ENCODE data around the gene HSPA4. TPM values are rescaled to one million over a fixed set of nuclear protein-coding genes. Genes with fewer than 3 reads are reported as not detected.
A peak's percentile ranks its signal among the peaks of the same experiment; 100 is the strongest.
"Not testable (repeated sequence)": the region's sequence is repeated elsewhere in the genome, so short reads cannot be mapped to it uniquely, and the experiment has no call there.

HSPA4 gene
- total RNA-seq, 4 donors from 2014 or later, result 48.1 to 84.0 (median 72.3) TPM

GRCh38 chr5:133041910-133042309 lies 9.9 kb upstream of the HSPA4 start:
- Histone ChIP-seq H3K9me3 (no peaks in the 10 kb centered on the region), H3K36me3 (no peaks in the 10 kb centered on the region), H3K27me3 (no peaks in the 10 kb centered on the region), H3K4me3 (no peak overlapping the region), H3K27ac (no peak overlapping the region), H3K4me1 (no peaks in the 10 kb centered on the region)
- WGBS, 2 donors (ENCODE audit: low coverage in 1 of 2), result 80 to 100% methylated on average over 1 of the region's 1 CpG
- ATAC-seq, result no peak
- TF ChIP-seq EP300 (IDR thresholded peaks at IDR 0.05), result no peak
- TF ChIP-seq CTCF (IDR thresholded peaks at IDR 0.05), result no peak
- TF ChIP-seq POLR2AphosphoS5 (IDR thresholded peaks at IDR 0.05), result no peak
- no peak for TF ChIP-seq POLR2A (IDR thresholded peaks at IDR 0.05)

- H3K36me3 ChIP-seq, ATAC-seq, H3K4me3 ChIP-seq, H3K27me3 ChIP-seq, H3K9me3 ChIP-seq, H3K27ac ChIP-seq: not testable (repeated sequence)
- WGBS, 2 donors (ENCODE audit: low coverage in 1 of 2), result 70 to 87% methylated on average over 2 to 7 of the region's 8 CpGs
- H3K4me1 ChIP-seq, result peaks cover 3 to 26% (median 11%) of the 10 kb centered on the region in 3 donors
These were observed 5.3 kb upstream of the HSPA4 start for GRCh38 chr5:133046560-133046959.

DNA sequence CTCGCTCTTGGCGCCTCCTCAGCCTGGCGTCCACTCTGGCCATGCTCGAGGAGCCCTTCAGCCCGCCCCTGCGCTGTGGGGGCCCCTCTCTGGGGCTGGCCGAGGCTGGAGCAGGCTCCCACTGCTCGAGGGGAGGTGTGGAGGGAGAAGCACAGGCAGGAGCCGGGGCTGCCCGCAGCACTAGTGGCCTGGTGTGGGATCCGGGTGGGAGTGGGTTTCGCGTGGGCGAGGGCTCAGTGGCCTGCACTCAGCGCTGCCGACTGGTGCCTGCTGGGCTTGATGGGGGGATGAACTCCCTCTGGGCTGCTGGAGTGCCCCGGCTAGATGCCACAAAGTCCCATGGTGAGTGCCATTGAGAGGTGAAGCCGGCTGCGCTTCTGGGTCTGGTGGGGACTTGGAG lies 4.4 kb upstream of the HSPA4 start:
- Histone ChIP-seq H3K4me3 (no peak overlapping the region), H3K4me1 (peaks cover 3 to 27% (median 11%) of the 10 kb centered on the region in 3 donors), H3K36me3 (no peaks in the 10 kb centered on the region), H3K27ac (peak overlapping the region in 1 of 4 donors; percentile 99), H3K9me3 (no peaks in the 10 kb centered on the region), H3K27me3 (no peaks in the 10 kb centered on the region)
- TF ChIP-seq EP300 (IDR thresholded peaks at IDR 0.05), result no peak
- no peak for TF ChIP-seq POLR2A (IDR thresholded peaks at IDR 0.05)
- no peak for TF ChIP-seq CTCF (IDR thresholded peaks at IDR 0.05)
- TF ChIP-seq POLR2AphosphoS5 (IDR thresholded peaks at IDR 0.05), result no peak
- no peak for ATAC-seq
- WGBS, 2 donors (ENCODE audit: low coverage in 1 of 2), result 100% methylated on average over 2 of the region's 19 CpGs; no CpG with 5 or more reads in 1 of the 2 donors

DNA sequence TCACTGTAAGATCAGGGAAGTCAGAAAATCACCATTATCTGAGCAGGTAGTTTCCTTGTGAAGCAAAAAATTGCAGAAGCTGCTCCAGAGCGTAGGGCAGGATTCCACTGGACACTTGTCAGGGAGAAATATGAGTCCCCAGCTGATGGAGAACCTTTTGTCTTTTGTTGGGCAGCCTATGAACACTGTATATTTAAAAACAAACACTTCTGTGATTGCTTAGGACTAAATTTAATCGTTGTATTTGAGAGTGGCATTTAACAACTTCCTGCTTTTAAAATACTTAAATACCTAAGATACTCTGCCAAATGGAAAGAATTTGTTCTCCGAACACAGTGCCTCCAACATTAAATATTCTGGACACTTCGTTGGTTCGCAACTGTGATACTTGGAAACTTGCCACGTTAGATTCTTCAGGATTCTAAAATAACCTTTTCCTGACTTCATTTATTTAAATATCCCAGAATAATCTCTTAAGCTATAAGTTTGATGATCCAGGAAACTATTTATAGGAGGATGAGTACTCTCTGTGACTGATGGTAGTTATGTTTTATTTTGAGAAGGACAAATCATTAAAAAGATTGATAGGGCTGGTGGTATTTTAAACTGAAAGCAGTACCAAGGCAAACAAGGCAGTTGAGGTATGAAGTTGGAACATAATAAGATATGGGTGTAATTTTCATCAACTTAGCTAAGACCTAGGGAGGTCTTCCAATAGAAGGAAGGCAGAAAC lies 2.7 kb upstream of the HSPA4 start:
- no peak for ATAC-seq
- no peak overlapping the region for H3K4me3 ChIP-seq
- peak overlapping the region; percentile 15 to 99 (median 90) for H3K27ac ChIP-seq
- 7 to 28% methylated on average over 6 of the region's 6 CpGs for WGBS, 2 donors (ENCODE audit: low coverage in 1 of 2)
- TF ChIP-seq POLR2A (IDR thresholded peaks at IDR 0.05), result no peak
- peak; percentile 44 for TF ChIP-seq POLR2AphosphoS5 (IDR thresholded peaks at IDR 0.05)
- H3K36me3 ChIP-seq, result no peaks in the 10 kb centered on the region
- H3K4me1 ChIP-seq, result peaks cover 3 to 44% (median 16%) of the 10 kb centered on the region in 3 donors
- no peaks in the 10 kb centered on the region for H3K9me3 ChIP-seq
- no peaks in the 10 kb centered on the region for H3K27me3 ChIP-seq

GRCh38 chr5:133049726-133050048 lies 2.1 kb upstream of the HSPA4 start:
- no peak for ATAC-seq
- H3K9me3 ChIP-seq, result no peaks in the 10 kb centered on the region
- H3K27ac ChIP-seq, result peak overlapping the region; percentile 15 to 99 (median 90)
- H3K27me3 ChIP-seq, result no peaks in the 10 kb centered on the region
- no peak overlapping the region for H3K4me3 ChIP-seq
- H3K4me1 ChIP-seq, result peaks cover 3 to 50% (median 16%) of the 10 kb centered on the region in 3 donors
- no peaks in the 10 kb centered on the region for H3K36me3 ChIP-seq
- no peak for TF ChIP-seq CTCF (IDR thresholded peaks at IDR 0.05)
- TF ChIP-seq POLR2AphosphoS5 (IDR thresholded peaks at IDR 0.05), result no peak
- no peak for TF ChIP-seq EP300 (IDR thresholded peaks at IDR 0.05)
- TF ChIP-seq POLR2A (IDR thresholded peaks at IDR 0.05), result no peak
- 21 to 38% methylated on average over 1 of the region's 1 CpG for WGBS, 2 donors (ENCODE audit: low coverage in 1 of 2)

DNA sequence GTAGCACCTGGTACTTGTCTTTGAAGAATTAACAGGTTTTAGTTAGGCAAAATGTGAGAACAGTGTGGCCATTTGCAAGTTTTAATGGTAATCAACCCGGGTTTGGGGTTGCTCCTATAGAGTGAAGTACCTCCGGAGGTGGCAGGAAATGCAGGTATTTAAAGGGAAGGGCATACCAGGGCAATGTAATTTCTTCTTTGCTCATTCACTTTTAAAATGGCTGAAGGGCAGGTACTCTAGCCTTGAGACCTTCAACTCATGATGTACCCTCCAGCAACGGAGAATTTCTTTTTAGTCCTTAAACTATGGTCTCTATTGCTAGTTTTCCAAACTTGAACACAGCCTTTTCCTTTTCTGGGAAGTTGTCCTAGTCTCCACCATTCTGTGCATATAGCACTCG lies 1.3 kb upstream of the HSPA4 start:
- no peak for TF ChIP-seq POLR2A (IDR thresholded peaks at IDR 0.05)
- no peak for TF ChIP-seq EP300 (IDR thresholded peaks at IDR 0.05)
- no peak for TF ChIP-seq CTCF (IDR thresholded peaks at IDR 0.05)
- TF ChIP-seq POLR2AphosphoS5 (IDR thresholded peaks at IDR 0.05), result no peak
- Histone ChIP-seq H3K27me3 (no peaks in the 10 kb centered on the region), H3K4me3 (peak overlapping the region in 1 of 2 donors; percentile 71), H3K27ac (peak overlapping the region; percentile 96 to 99 (median 98)), H3K4me1 (peaks cover 3 to 53% (median 16%) of the 10 kb centered on the region in 3 donors), H3K9me3 (no peaks in the 10 kb centered on the region), H3K36me3 (no peaks in the 10 kb centered on the region)
- WGBS, 2 donors (ENCODE audit: low coverage in 1 of 2), result 37% methylated on average over 4 of the region's 4 CpGs
- no peak for ATAC-seq
